Retinal pigment epithelial cell (primary cell): ENCODE measurements around the gene MED15.

Experiments used
- DNase-seq: peaks from one replicate; pipeline ENCODE4 v3.0.0-alpha.2; 2010; ENCODE audit warnings: low read depth
- H3K4me3 ChIP-seq: 2 replicates; pipeline ENCODE4 v1.5.1; 2011; ENCODE audit warnings: mild to moderate bottlenecking, low read length, control low read depth, moderate library complexity
- CTCF ChIP-seq: conservative IDR thresholded peaks from 2 replicates; pipeline ENCODE4 v1.5.1; 2011; ENCODE audit warnings: low read depth, low read length, control low read depth, inconsistent platforms

MED15 gene

GRCh38 chr22:20545681-20546521 is 38.5 kb downstream of the MED15 start:
- TF ChIP-seq CTCF, result no peak
- DNase-seq, result no peak
- H3K4me3 ChIP-seq, result no peak overlapping the region

- H3K4me3 ChIP-seq, result no peak overlapping the region
- no peak for DNase-seq
- TF ChIP-seq CTCF, result no peak
Measured at GRCh38 chr22:20546541-20546950, 39.1 kb downstream of the MED15 start.

- no peak for TF ChIP-seq CTCF
- no peak overlapping the region for H3K4me3 ChIP-seq
- DNase-seq, result no peak
Measured at GRCh38 chr22:20547029-20547428, 39.6 kb downstream of the MED15 start.

- no peak for TF ChIP-seq CTCF
- no peak overlapping the region for H3K4me3 ChIP-seq
- DNase-seq, result no peak
Measured at GRCh38 chr22:20548806-20549205, 41.4 kb downstream of the MED15 start.

GRCh38 chr22:20549232-20549841 is 41.9 kb downstream of the MED15 start:
- peak; percentile 87 for DNase-seq
- no peak overlapping the region for H3K4me3 ChIP-seq
- TF ChIP-seq CTCF, result peak; percentile 6

DNA sequence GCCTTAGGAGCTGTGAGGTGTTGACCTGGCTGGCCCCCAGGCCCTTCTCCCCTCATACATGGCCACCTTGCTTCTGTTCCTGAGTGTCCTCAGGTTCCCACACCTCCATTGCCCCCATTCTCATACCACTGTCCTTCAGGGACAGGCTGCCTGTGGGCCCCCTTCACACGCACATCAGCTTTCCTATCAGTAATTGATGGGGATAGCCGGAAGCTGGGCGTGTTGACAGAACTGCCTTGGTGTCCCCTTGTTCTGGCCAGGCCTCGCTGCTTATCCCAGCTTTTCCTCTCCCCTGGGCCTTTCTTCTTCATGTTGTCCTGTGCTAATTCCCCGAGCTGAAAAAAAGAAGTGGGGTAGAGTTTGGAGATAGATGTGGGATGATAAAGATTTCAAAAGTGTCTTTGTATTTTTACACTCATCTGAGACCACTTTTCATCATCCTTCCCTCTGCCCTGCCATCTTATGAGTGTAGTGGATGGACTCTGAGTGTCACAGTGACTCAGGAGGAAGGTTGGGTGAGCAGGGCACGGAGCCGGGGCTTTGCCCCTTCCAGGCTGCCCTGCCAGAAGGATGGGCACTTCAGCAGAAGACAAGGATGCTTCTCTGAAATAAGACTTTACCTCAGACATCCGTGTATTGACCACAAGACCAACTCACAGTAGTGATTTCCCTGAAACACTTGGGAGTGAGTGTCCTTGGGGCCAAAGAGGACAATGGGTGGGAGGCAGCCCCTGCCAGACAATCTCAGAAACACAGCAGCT is 42.8 kb downstream of the MED15 start:
- no peak overlapping the region for H3K4me3 ChIP-seq
- TF ChIP-seq CTCF, result no peak
- no peak for DNase-seq
